Measurements from ENCODE around the gene PLSCR2. TPM values are rescaled to one million over a fixed set of nuclear protein-coding genes. Genes with fewer than 3 reads are reported as not detected.
"Not testable (repeated sequence)": the region's sequence is repeated elsewhere in the genome, so short reads cannot be mapped to it uniquely, and the experiment has no call there.

The PLSCR2 gene
- polyA plus RNA-seq, 3 donors from 2014 or later: not detected

DNA sequence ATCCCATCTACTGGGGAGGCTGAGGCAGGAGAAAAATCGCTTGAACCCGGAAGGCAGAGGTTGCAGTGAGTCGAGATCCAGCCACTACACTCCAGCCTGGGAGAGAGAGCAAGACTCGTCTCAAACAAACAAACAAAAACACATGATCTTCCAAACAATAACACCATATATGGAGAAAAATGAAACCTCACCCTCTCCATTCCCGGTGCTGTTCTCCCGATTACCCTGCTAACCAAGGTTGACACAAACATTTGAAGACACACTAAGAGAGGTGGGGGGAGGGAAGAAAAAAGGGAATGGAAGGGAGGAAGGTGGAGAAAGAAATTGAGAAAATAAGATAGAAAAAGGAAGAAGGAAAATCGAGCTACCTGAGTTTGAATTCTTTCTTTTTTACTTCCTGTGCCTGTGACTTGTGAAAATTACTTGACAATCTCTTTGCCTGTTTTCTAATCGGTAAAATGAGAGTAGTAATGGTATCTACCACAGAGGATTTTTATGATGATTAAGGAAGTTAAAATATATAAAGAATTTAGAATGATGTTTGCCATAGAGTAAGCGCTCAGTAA is 1.1 kb upstream of the PLSCR2 start:
- Mint-ChIP-seq H3K27me3 (ENCODE audit: low read depth in 3 of 3) (peaks cover 1 to 12% (median 2%) of the 10 kb centered on the region in 3 donors), H3K4me1 (peaks cover 6 to 13% of the 10 kb centered on the region in 2 donors), H3K36me3 (no peaks in the 10 kb centered on the region), H3K4me3 (peak overlapping the region; percentile 75 to 83 (median 76)), H3K27ac (no peak overlapping the region), H3K9me3 (no peaks in the 10 kb centered on the region)
- DNase-seq: no peak

GRCh38 chr3:146468671-146469149 is 651 bp downstream of the PLSCR2 start:
- H3K4me1 Mint-ChIP-seq: peaks cover 6 to 13% of the 10 kb centered on the region in 2 donors
- no peaks in the 10 kb centered on the region for H3K36me3 Mint-ChIP-seq
- H3K9me3 Mint-ChIP-seq: no peaks in the 10 kb centered on the region
- H3K27ac Mint-ChIP-seq: peak overlapping the region in 4 of 6 donors; percentile 35 to 55 (median 43)
- H3K4me3 Mint-ChIP-seq: peak overlapping the region; percentile 75 to 83 (median 76)
- no peak for DNase-seq
- H3K27me3 Mint-ChIP-seq (ENCODE audit: low read depth in 3 of 3): peaks cover 1 to 8% (median 3%) of the 10 kb centered on the region in 3 donors

DNA sequence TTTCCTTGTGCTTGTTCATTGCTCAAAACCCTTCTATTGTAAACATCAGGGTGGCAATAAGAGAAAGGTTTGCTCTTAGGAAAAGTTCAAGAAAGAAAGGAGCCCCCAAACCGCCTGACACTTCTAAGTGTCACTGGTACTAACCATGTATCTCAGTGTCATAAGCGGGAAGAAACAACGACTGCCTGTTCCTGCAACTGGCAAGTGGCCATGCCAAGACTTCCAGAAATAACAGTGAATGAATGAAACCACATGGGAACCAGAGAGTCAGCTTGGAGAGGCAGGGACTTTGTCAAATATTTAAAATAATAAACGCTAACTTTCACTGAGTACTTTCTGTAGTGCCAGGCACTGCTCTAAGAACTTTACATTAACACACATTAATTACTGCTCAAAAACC is 1.1 kb downstream of the PLSCR2 start:
- Mint-ChIP-seq H3K9me3 (no peaks in the 10 kb centered on the region), H3K4me3 (peak overlapping the region in 4 of 5 donors; percentile 8 to 83 (median 76)), H3K27me3 (ENCODE audit: low read depth in 3 of 3) (peaks cover 1 to 8% (median 4%) of the 10 kb centered on the region in 3 donors), H3K36me3 (no peaks in the 10 kb centered on the region), H3K27ac (peak overlapping the region in 4 of 6 donors; percentile 25 to 55 (median 42)), H3K4me1 (peaks cover 6 to 13% of the 10 kb centered on the region in 2 donors)
- no peak for DNase-seq

GRCh38 chr3:146466604-146467003 is 2.8 kb downstream of the PLSCR2 start:
- H3K27me3 Mint-ChIP-seq (ENCODE audit: low read depth in 3 of 3): peaks cover 0 to 4% (median 3%) of the 10 kb centered on the region in 3 donors
- H3K4me3 Mint-ChIP-seq: no peak overlapping the region
- H3K36me3 Mint-ChIP-seq: no peaks in the 10 kb centered on the region
- no peak overlapping the region for H3K27ac Mint-ChIP-seq
- H3K9me3 Mint-ChIP-seq: no peaks in the 10 kb centered on the region
- DNase-seq: no peak
- H3K4me1 Mint-ChIP-seq: peaks cover 6 to 13% of the 10 kb centered on the region in 2 donors

- DNase-seq: no peak
- H3K36me3 Mint-ChIP-seq: no peaks in the 10 kb centered on the region
- H3K9me3 Mint-ChIP-seq: no peaks in the 10 kb centered on the region
- H3K27me3 Mint-ChIP-seq (ENCODE audit: low read depth in 3 of 3): peaks cover 0 to 4% (median 3%) of the 10 kb centered on the region in 3 donors
- H3K4me1 Mint-ChIP-seq: peaks cover 6 to 11% of the 10 kb centered on the region in 2 donors
- no peak overlapping the region for H3K4me3 Mint-ChIP-seq
- no peak overlapping the region for H3K27ac Mint-ChIP-seq
Observed at GRCh38 chr3:146465693-146466465, 3.5 kb downstream of the PLSCR2 start.

DNA sequence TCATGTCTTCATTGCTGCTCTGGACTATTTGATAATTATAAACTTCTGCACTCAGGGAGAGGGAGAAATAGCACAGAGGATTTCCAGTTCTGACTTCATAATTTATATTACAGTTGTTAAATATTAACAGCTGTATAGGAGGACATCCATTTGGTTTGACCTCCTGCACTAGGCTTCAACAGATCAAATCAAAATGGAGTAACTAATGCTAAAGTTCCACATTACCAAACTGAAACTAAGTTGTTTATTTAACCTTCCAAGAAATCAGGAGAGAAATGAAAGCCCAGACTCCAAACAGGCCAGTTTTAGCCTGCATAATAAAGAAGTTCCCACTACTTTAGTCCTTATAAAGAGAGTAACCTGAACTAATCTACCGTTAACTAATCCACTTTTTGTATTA is 4.6 kb downstream of the PLSCR2 start:
- DNase-seq: no peak
- H3K4me1 Mint-ChIP-seq: peaks cover 3 to 10% of the 10 kb centered on the region in 2 donors
- no peak overlapping the region for H3K27ac Mint-ChIP-seq
- no peak overlapping the region for H3K4me3 Mint-ChIP-seq
- H3K27me3 Mint-ChIP-seq (ENCODE audit: low read depth in 3 of 3): peaks cover 0 to 4% (median 3%) of the 10 kb centered on the region in 3 donors
- no peaks in the 10 kb centered on the region for H3K36me3 Mint-ChIP-seq
- H3K9me3 Mint-ChIP-seq: no peaks in the 10 kb centered on the region

- Mint-ChIP-seq H3K36me3 (no peaks in the 10 kb centered on the region), H3K27ac (no peak overlapping the region), H3K4me1 (peaks cover 3 to 12% of the 10 kb centered on the region in 2 donors), H3K9me3 (no peaks in the 10 kb centered on the region), H3K4me3 (no peak overlapping the region), H3K27me3 (ENCODE audit: low read depth in 3 of 3) (peaks cover 0 to 4% (median 3%) of the 10 kb centered on the region in 3 donors)
- no peak for DNase-seq
Observed at GRCh38 chr3:146464005-146464595, 5.3 kb downstream of the PLSCR2 start.

GRCh38 chr3:146454796-146455195 is 14.6 kb downstream of the PLSCR2 start:
- Mint-ChIP-seq H3K27ac (no peak overlapping the region), H3K4me1 (peaks cover 0 to 2% of the 10 kb centered on the region in 2 donors), H3K36me3 (no peaks in the 10 kb centered on the region), H3K27me3 (ENCODE audit: low read depth in 3 of 3) (peaks cover 2 to 5% (median 2%) of the 10 kb centered on the region in 3 donors), H3K4me3 (no peak overlapping the region), H3K9me3 (no peaks in the 10 kb centered on the region)
- DNase-seq: no peak

DNA sequence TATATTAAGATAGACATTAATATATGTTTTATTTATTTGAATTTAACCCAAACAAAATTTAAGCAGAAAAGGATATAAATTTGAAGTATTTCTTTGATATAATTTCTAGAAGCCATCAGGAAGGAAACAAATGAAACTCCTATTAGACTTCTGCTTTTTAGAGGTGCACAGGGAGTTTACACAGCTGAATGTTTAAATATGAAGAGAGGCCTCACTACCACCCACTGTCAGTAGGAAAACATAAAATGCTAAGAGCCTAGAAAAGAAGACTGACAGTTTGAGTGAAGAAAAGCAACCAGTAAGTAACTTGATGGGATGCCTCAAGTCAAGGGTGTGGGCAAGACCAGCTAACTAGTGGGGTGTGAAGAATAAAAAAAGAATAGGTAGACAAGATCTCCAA is 19.7 kb downstream of the PLSCR2 start:
- H3K27ac Mint-ChIP-seq: no peak overlapping the region
- no peaks in the 10 kb centered on the region for H3K4me1 Mint-ChIP-seq
- peaks cover 4 to 15% (median 7%) of the 10 kb centered on the region in 6 donors for H3K9me3 Mint-ChIP-seq
- peaks cover 0 to 5% (median 2%) of the 10 kb centered on the region in 3 donors for H3K27me3 Mint-ChIP-seq (ENCODE audit: low read depth in 3 of 3)
- no peak for DNase-seq
- no peak overlapping the region for H3K4me3 Mint-ChIP-seq
- no peaks in the 10 kb centered on the region for H3K36me3 Mint-ChIP-seq

DNA sequence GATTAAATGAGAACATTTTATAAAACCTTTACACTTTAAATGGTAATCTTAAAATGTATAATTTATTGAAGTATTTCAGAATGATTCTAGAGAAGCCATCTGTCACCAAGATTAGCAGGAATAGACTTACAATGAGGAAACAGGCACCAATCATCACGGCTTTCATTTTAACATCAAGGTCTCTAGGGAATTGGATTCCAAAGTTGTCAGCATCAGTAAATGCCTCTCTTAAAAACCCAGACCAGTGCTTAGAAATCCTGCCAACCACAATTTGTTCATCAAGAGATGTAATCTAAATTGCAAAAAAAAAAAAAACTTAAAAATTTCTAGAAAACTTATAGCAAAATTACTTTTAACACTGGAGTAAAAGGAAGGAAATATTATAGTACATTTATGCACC is 20.3 kb downstream of the PLSCR2 start:
- H3K27ac Mint-ChIP-seq: no peak overlapping the region
- no peaks in the 10 kb centered on the region for H3K36me3 Mint-ChIP-seq
- H3K4me1 Mint-ChIP-seq: no peaks in the 10 kb centered on the region
- H3K9me3 Mint-ChIP-seq: peaks cover 4 to 15% (median 7%) of the 10 kb centered on the region in 6 donors
- H3K27me3 Mint-ChIP-seq (ENCODE audit: low read depth in 3 of 3): peaks cover 0 to 5% (median 2%) of the 10 kb centered on the region in 3 donors
- H3K4me3 Mint-ChIP-seq: no peak overlapping the region
- DNase-seq: no peak

GRCh38 chr3:146446026-146446425 is 23.3 kb downstream of the PLSCR2 start:
- Mint-ChIP-seq H3K27ac (no peak overlapping the region), H3K9me3 (peaks cover 4 to 15% (median 7%) of the 10 kb centered on the region in 6 donors), H3K36me3 (no peaks in the 10 kb centered on the region), H3K27me3 (ENCODE audit: low read depth in 3 of 3) (peaks cover 0 to 3% (median 0%) of the 10 kb centered on the region in 3 donors), H3K4me1 (no peaks in the 10 kb centered on the region), H3K4me3 (no peak overlapping the region)
- DNase-seq: no peak

DNA sequence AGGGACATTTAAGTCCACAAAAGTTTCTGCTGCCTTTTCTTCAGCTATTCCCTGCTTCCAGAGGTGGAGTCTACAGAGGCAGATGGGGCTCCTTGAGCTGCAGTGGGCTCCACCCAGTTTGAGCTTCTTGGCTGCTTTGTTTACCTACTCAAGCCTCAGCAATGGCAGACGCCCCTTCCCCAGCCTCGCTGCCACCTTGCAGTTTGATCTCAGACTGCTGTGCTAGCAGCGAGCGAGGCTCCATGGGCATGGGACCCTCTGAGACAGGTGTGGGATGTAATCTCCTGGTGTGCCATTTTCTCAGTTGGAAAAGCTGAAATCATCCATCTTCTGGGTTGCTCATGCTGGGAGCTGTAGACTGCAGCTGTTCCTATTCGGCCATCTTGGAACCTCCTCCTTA is 29.1 kb downstream of the PLSCR2 start:
- H3K36me3 Mint-ChIP-seq; H3K4me3 Mint-ChIP-seq; DNase-seq; H3K4me1 Mint-ChIP-seq; H3K27me3 Mint-ChIP-seq (ENCODE audit: low read depth in 3 of 3); H3K27ac Mint-ChIP-seq: not testable (repeated sequence)
- peaks cover 0 to 16% (median 4%) of the 10 kb centered on the region in 6 donors for H3K9me3 Mint-ChIP-seq

DNA sequence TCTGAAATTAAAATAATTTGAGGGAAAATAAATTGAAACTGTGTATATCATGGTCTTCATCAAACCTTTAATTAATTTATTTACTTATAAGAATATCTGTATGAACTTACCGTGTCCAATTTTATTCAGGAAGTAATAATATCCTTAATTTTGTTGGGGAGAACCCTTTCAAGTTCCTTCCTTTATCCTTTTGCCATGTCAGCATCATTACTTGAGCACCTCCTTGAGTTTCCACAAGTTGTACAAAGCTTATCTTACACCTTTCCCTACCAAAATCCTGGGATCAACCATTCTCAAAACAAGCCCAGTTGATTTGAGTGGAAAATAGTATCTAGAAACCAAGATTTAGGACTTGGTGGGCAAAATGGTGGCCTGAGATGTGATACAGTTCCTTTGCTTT is 37.3 kb downstream of the PLSCR2 start:
- peaks cover 0 to 2% (median 2%) of the 10 kb centered on the region in 3 donors for H3K27me3 Mint-ChIP-seq (ENCODE audit: low read depth in 3 of 3)

DNA sequence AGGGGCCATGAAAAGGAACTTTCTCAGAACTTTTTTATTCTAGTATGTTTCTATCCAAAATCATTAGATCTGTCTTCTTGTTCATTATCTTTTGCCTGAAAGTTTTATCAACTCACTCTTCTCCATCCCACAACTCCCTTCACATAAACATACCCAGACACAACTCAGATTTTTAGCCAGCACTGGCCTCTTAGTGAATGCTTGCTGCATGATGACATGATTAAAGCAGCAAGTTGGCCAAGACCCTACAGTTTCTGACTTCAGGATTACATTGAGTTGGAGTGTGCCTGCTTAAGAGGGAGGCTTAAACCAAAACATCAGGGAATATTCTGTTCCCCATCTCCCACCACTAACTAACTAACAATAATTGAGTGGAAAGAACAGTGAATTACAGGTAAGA is 38.1 kb downstream of the PLSCR2 start:
- Mint-ChIP-seq H3K9me3 (peaks cover 0 to 9% (median 4%) of the 10 kb centered on the region in 6 donors), H3K4me1 (no peaks in the 10 kb centered on the region), H3K27me3 (ENCODE audit: low read depth in 3 of 3) (peaks cover 0 to 2% (median 0%) of the 10 kb centered on the region in 3 donors), H3K27ac (no peak overlapping the region), H3K4me3 (no peak overlapping the region), H3K36me3 (peaks cover 0 to 5% (median 0%) of the 10 kb centered on the region in 3 donors)
- no peak for DNase-seq

More for the DNA sequence above, 37.3 kb downstream of the PLSCR2 start:
- no peak for DNase-seq
- Mint-ChIP-seq H3K27ac (no peak overlapping the region), H3K9me3 (peaks cover 0 to 15% (median 4%) of the 10 kb centered on the region in 6 donors), H3K36me3 (peaks cover 0 to 5% (median 0%) of the 10 kb centered on the region in 3 donors), H3K4me1 (no peaks in the 10 kb centered on the region), H3K4me3 (no peak overlapping the region)
